ENCODE data around the gene RALGAPA2. TPM values are rescaled to one million over a fixed set of nuclear protein-coding genes. Genes with fewer than 3 reads are reported as not detected.
A peak's percentile ranks its signal among the peaks of the same experiment; 100 is the strongest.

Gene RALGAPA2
- total RNA-seq, 1 donor from 2014 or later = 28.1 TPM

DNA sequence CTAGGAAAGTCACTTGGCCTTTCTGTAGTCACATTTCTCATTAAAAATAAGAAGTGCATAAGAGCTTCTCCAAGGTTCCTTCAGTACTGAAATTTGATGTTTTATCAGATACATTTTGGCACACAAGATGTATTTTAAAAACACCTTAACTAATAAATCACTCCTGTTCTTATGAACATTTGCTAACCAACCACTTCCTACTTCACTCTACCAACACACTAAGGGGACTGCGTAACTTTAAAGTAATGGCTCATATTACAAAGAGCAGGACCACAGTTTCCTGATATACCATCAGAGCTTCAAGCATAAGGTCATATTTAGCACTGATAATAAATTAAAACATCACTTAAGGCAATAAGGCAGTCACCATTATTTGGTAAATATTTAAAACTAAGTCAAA, 104.4 kb downstream of the RALGAPA2 start:
- TF ChIP-seq, protein P1, sequence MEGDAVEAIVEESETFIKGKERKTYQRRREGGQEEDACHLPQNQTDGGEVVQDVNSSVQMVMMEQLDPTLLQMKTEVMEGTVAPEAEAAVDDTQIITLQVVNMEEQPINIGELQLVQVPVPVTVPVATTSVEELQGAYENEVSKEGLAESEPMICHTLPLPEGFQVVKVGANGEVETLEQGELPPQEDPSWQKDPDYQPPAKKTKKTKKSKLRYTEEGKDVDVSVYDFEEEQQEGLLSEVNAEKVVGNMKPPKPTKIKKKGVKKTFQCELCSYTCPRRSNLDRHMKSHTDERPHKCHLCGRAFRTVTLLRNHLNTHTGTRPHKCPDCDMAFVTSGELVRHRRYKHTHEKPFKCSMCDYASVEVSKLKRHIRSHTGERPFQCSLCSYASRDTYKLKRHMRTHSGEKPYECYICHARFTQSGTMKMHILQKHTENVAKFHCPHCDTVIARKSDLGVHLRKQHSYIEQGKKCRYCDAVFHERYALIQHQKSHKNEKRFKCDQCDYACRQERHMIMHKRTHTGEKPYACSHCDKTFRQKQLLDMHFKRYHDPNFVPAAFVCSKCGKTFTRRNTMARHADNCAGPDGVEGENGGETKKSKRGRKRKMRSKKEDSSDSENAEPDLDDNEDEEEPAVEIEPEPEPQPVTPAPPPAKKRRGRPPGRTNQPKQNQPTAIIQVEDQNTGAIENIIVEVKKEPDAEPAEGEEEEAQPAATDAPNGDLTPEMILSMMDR (conservative IDR thresholded peaks at IDR 0.05) = no peak
- Mint-ChIP-seq H3K4me1 (ENCODE audit: unreplicated experiment) (peaks cover 14% of the 10 kb centered on the region), H3K9me3 (no peaks in the 10 kb centered on the region), H3K36me3 (peaks cover 4% of the 10 kb centered on the region), H3K27me3 (no peaks in the 10 kb centered on the region), H3K27ac (no peak overlapping the region), H3K4me3 (no peak overlapping the region)
- no peak for DNase-seq (ENCODE audit: extremely low spot score, unreplicated experiment)

DNA sequence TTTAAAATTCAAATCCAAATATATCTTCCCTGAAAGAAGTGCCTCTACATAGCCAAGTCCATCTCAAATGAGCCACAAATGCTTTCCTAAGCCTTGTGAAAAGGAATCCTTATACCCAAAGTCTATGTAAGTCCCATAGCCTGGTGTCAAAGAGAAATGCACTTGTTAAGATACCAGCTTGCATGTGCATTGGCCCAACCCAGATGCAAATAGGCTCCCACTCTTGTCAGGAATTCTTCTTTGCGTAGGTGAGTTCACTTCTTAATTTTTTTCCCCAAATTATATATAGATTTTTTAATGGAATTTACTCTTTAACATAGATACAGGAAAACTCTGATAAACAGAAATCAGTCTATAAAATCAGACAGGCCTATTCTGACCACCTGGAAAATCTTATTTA, 105.6 kb downstream of the RALGAPA2 start:
- Mint-ChIP-seq H3K36me3 (peaks cover 4% of the 10 kb centered on the region), H3K9me3 (no peaks in the 10 kb centered on the region), H3K4me1 (ENCODE audit: unreplicated experiment) (peaks cover 9% of the 10 kb centered on the region), H3K4me3 (no peak overlapping the region), H3K27me3 (no peaks in the 10 kb centered on the region), H3K27ac (no peak overlapping the region)
- DNase-seq (ENCODE audit: extremely low spot score, unreplicated experiment) = no peak
- TF ChIP-seq, protein P1 (conservative IDR thresholded peaks at IDR 0.05) = no peak

DNA sequence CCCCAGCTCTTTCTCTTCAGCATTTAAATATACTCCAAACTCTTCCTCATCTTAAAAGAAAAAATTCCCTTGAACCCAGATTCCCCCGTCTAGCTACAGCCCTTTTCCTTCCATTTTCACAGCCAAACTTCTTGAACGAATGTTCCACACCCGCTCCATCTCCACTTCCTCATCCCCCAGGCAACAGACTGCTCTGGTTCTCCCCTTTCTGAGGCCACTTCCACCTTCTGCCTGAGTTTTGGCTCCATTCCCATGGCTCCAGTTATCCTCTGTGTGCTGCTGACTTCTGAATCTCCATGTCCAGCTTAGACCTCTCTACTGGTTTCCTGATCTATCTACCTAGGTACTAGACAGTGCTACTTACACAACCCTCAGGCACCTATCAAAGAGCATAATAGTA, 106.4 kb downstream of the RALGAPA2 start:
- peaks cover 4% of the 10 kb centered on the region for H3K36me3 Mint-ChIP-seq
- DNase-seq (ENCODE audit: extremely low spot score, unreplicated experiment) = no peak
- H3K27me3 Mint-ChIP-seq = no peaks in the 10 kb centered on the region
- TF ChIP-seq, protein P1 (conservative IDR thresholded peaks at IDR 0.05) = no peak
- H3K27ac Mint-ChIP-seq = peak overlapping the region; percentile 11
- no peak overlapping the region for H3K4me3 Mint-ChIP-seq
- peaks cover 9% of the 10 kb centered on the region for H3K4me1 Mint-ChIP-seq (ENCODE audit: unreplicated experiment)
- no peaks in the 10 kb centered on the region for H3K9me3 Mint-ChIP-seq

DNA sequence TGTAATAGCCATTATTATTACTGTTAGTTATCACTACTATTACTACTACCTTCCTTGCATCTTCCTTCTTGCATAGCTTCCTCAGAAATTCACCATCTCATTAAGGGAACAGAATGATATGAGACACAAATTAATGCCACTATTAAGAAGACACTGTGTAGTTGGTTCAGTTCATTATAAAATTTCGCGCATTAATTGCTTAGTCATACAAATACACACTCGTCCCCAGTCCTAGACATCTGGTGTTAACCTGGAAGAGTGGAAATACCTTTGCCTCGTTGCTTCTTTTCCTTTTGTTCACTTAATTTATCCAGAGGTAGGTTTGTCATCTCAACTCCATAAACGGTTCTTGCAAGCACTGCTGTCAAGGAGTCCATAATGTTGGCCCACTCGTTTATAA, 107.5 kb downstream of the RALGAPA2 start:
- Mint-ChIP-seq H3K27ac (no peak overlapping the region), H3K27me3 (no peaks in the 10 kb centered on the region), H3K36me3 (peaks cover 4% of the 10 kb centered on the region), H3K4me3 (no peak overlapping the region), H3K9me3 (no peaks in the 10 kb centered on the region), H3K4me1 (ENCODE audit: unreplicated experiment) (peaks cover 9% of the 10 kb centered on the region)
- TF ChIP-seq, protein P1 (conservative IDR thresholded peaks at IDR 0.05) = no peak
- no peak for DNase-seq (ENCODE audit: extremely low spot score, unreplicated experiment)

DNA sequence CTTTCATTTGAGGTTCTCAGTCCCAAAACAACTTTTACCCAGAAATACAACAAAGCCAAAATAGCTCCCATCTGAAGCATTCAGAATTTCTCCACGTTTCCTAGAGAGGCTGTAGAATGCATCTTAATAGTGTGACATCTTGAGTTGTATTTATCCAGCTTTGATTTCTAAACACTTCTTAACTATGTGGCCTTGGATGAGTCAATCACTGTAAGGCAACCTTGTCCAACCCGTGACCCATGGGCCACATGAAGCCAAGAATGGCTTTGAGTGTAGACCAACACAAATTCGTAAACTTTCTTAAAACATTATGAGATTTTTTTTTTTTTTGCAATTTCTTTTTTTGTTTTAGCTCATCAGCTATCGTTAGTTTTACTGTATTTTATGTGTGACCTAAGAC, 108.1 kb downstream of the RALGAPA2 start:
- no peak overlapping the region for H3K27ac Mint-ChIP-seq
- no peaks in the 10 kb centered on the region for H3K27me3 Mint-ChIP-seq
- H3K36me3 Mint-ChIP-seq = peaks cover 4% of the 10 kb centered on the region
- TF ChIP-seq, protein P1 (conservative IDR thresholded peaks at IDR 0.05) = no peak
- peaks cover 9% of the 10 kb centered on the region for H3K4me1 Mint-ChIP-seq (ENCODE audit: unreplicated experiment)
- H3K9me3 Mint-ChIP-seq = no peaks in the 10 kb centered on the region
- H3K4me3 Mint-ChIP-seq = no peak overlapping the region
- DNase-seq (ENCODE audit: extremely low spot score, unreplicated experiment) = no peak

All from type B pancreatic cell (in vitro differentiated cells).